ENCODE results near the gene CTSS. TPM values are rescaled to one million over a fixed set of nuclear protein-coding genes. Genes with fewer than 3 reads are reported as not detected.

CTSS gene
- total RNA-seq, 1 experiment from 2014 or later, result not detected

- no peak for TF ChIP-seq CTCF (conservative IDR thresholded peaks at IDR 0.05)
- H3T11ph ChIP-seq (ENCODE audit: low read length), result no peak overlapping the region
- no peaks in the 10 kb centered on the region for H4K20me1 ChIP-seq (ENCODE audit: control insufficient read depth, insufficient read depth, insufficient read length)
- no peak overlapping the region for H3K9ac ChIP-seq (ENCODE audit: extremely low read depth, insufficient read length, low read length)
- no peak overlapping the region for H2AK5ac ChIP-seq (ENCODE audit: insufficient read length, low read length)
- H3K27me3 Mint-ChIP-seq (ENCODE audit: low read depth), result no peaks in the 10 kb centered on the region
- no peak overlapping the region for H2AFZ ChIP-seq (ENCODE audit: low read length)
- no peak overlapping the region for H3K27ac Mint-ChIP-seq
- H3K4ac ChIP-seq (ENCODE audit: low read depth, low read length), result no peak overlapping the region
- no peak overlapping the region for H3K18ac ChIP-seq (ENCODE audit: insufficient read length, low read depth, low read length)
- no peak overlapping the region for H2BK15ac ChIP-seq (ENCODE audit: low read depth, low read length)
- no CpG with 5 or more reads among the region's 3 CpGs for WGBS (ENCODE audit: extremely low coverage, insufficient read length, low lambda C conversion rate)
- H3K14ac ChIP-seq (ENCODE audit: insufficient read depth, low read length), result no peak overlapping the region
- H4K5ac ChIP-seq (ENCODE audit: insufficient read length, low read depth, low read length), result no peak overlapping the region
- no peak overlapping the region for H4K91ac ChIP-seq (ENCODE audit: insufficient read length, low read depth, low read length)
- no peaks in the 10 kb centered on the region for H3K79me2 ChIP-seq (ENCODE audit: insufficient read depth, low read length)
- H3K27ac ChIP-seq (ENCODE audit: insufficient read length, low read depth, low read length), result no peak overlapping the region
- H3K56ac ChIP-seq (ENCODE audit: insufficient read length, low read depth, low read length), result no peak overlapping the region
- H3K23ac ChIP-seq (ENCODE audit: insufficient read length, low read depth, low read length), result no peak overlapping the region
- H3K79me1 ChIP-seq (ENCODE audit: insufficient read depth, low read depth, low read length, poor library complexity, severe bottlenecking), result no peaks in the 10 kb centered on the region
- no peaks in the 10 kb centered on the region for H3K27me3 ChIP-seq (ENCODE audit: insufficient read depth, low read length)
- H4K8ac ChIP-seq (replicated peaks; ENCODE audit: insufficient read length, low read depth, low read length), result no peak overlapping the region
- no peak overlapping the region for H2BK12ac ChIP-seq (ENCODE audit: insufficient read length, low read depth, low read length)
- no peak for DNase-seq
- H3K4me3 Mint-ChIP-seq, result no peak overlapping the region
- H2BK5ac ChIP-seq (ENCODE audit: insufficient read length, low read length), result no peak overlapping the region
- no peak overlapping the region for H2BK120ac ChIP-seq (ENCODE audit: low read depth, low read length, poor library complexity, severe bottlenecking)
- no peaks in the 10 kb centered on the region for H3K4me1 ChIP-seq (ENCODE audit: insufficient read depth, low read length)
- H3K4me2 ChIP-seq (ENCODE audit: insufficient read depth, insufficient read length, low read length), result no peak overlapping the region
- peaks cover 6% of the 10 kb centered on the region in 3 experiments; a peak in 6 of 7 replicates for H3K36me3 Mint-ChIP-seq (ENCODE audit: insufficient read depth in 1 of 3, low read depth in 3 of 3)
- H2BK20ac ChIP-seq (ENCODE audit: low read depth, low read length, poor library complexity, severe bottlenecking), result no peak overlapping the region
- no peaks in the 10 kb centered on the region for H3K23me2 ChIP-seq (ENCODE audit: insufficient read length, low read depth, low read length, poor library complexity, severe bottlenecking)
- H3K9me3 Mint-ChIP-seq, result peaks cover 7 to 10% of the 10 kb centered on the region in 2 experiments
- H3K9me3 ChIP-seq (ENCODE audit: control insufficient read depth, low read depth, low read length), result no peaks in the 10 kb centered on the region
- H3K4me1 Mint-ChIP-seq, result no peaks in the 10 kb centered on the region
These were observed 14.9 kb upstream of the CTSS start for GRCh38 chr1:150780510-150780909.
